Psoas muscle (tissue), 8 donors: ENCODE data around the gene GRB10. TPM values are rescaled to one million over a fixed set of nuclear protein-coding genes. Genes with fewer than 3 reads are reported as not detected.

Experiments used
- ATAC-seq, 4 donors: fragments of 200-7000 bp; cut with Tn5 transposase; one replicate each; pipeline ENCODE4 v1.9.1; 2020; ENCODE audit warnings: moderate library complexity in 3 of 4, mild to moderate bottlenecking in 2 of 4
- DNase-seq, 2 donors: peaks; one replicate each; pipeline ENCODE4 v3.0.0-alpha.2; 2020
- H3K27ac ChIP-seq: fragments of 200-600 bp; one replicate; pipeline ENCODE4 v1.8.0; 2022
- H3K27me3 ChIP-seq, 3 donors: fragments of 200-600 bp in 1 of 3; one replicate each; pipeline versions ENCODE4 v1.6.1 to v1.8.0; 2013 to 2022; ENCODE audit warnings: low read length in 2 of 3, mild to moderate bottlenecking in 2 of 3, moderate library complexity in 1 of 3; ENCODE audit not compliant: insufficient read depth in 3 of 3
- H3K36me3 ChIP-seq, 2 donors: fragments of 200-600 bp in 1 of 2; one replicate each; pipeline versions ENCODE4 v1.6.1 to v1.8.0; 2013 to 2022; ENCODE audit warnings: low read depth in 1 of 2, mild to moderate bottlenecking in 1 of 2, moderate library complexity in 1 of 2; ENCODE audit not compliant: insufficient read depth in 1 of 2
- H3K4me1 ChIP-seq: fragments of 200-600 bp; one replicate; pipeline ENCODE4 v1.8.0; 2022
- H3K4me3 ChIP-seq: fragments of 200-600 bp; one replicate; pipeline ENCODE4 v1.8.0; 2022; ENCODE audit warnings: mild to moderate bottlenecking
- H3K9me3 ChIP-seq: fragments of 200-600 bp; one replicate; pipeline ENCODE4 v1.8.0; 2022
- WGBS, 3 donors: extraction: QIAGEN DNeasy Blood & Tissue Kit; methylation state at CpG; one replicate each; pipeline versions ENCODE4 v1.1.6 to v1.1.7; 2013; 5-methylcytosine and 5-hydroxymethylcytosine counted together
- intact Hi-C, 2 donors: fragments of 100-400 bp; cut with DNase I; formaldehyde crosslinking; loops; one replicate each; pipeline versions ENCODE4 v1.11.0 to v1.14.2; 2022
- polyA plus RNA-seq, 3 donors: library from polyadenylated mRNA; stranded (reverse); fragments of 200-250 nt; gene quantifications; one replicate each; pipeline ENCODE4 v1.2.3, GENCODE V29; 2013
- total RNA-seq, 4 donors: library from RNA; stranded (reverse); fragmentation: NEBNext Ultra II Directional in 2 of 4; extraction: Animal tissue kit (Norgen Biotek cat#: 25700) in 2 of 4; gene quantifications; one replicate each; pipeline versions ENCODE4 v1.2.1 to v1.2.4, GENCODE V29; 2021 to 2023
- TF ChIP-seq, protein P1 (sequence below): fragments of 200-600 bp; IDR thresholded peaks from one replicate; pipeline ENCODE4 v1.8.0; 2022; ENCODE audit warnings: antibody characterized with exemption
- donor health status: healthy with polysubstance abuse.
- donor health status: DM: no; HTN: no; CAD: no; lungs with moderate emphysema.
- donor health status: Bipolar disorder and iron deficiency.
- donor health status: healthy.
- donor health status: DM: yes; HTN: yes; CAD: no.
- donor health status: DM: no; HTN: no; CAD: no.
- donor health status: DM: no; HTN: no; CAD: no.
- donor health status: DM: yes; HTN: yes; CAD: no.

Gene GRB10
- total and polyA plus RNA-seq, 7 donors: 25.8 to 72.7 (median 53.0) TPM

DNA sequence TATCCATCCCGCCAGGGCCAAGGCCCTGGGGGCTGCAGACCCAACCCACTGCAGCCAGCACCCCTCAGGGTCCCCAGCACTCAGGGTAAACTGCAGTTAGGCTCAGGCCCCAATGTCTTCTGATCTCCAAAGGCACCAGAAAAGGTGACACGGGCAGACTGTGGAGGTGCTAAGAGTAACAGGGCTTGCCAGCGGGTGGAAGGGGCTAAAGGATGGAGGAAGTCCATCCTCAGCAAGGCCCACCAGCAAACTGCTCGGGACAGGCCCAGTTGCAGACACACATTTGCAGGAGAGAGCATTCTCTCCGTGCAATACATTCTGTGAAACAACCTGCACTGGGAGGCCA lies 121.9 kb downstream of the GRB10 start:
- TF ChIP-seq, protein P1, sequence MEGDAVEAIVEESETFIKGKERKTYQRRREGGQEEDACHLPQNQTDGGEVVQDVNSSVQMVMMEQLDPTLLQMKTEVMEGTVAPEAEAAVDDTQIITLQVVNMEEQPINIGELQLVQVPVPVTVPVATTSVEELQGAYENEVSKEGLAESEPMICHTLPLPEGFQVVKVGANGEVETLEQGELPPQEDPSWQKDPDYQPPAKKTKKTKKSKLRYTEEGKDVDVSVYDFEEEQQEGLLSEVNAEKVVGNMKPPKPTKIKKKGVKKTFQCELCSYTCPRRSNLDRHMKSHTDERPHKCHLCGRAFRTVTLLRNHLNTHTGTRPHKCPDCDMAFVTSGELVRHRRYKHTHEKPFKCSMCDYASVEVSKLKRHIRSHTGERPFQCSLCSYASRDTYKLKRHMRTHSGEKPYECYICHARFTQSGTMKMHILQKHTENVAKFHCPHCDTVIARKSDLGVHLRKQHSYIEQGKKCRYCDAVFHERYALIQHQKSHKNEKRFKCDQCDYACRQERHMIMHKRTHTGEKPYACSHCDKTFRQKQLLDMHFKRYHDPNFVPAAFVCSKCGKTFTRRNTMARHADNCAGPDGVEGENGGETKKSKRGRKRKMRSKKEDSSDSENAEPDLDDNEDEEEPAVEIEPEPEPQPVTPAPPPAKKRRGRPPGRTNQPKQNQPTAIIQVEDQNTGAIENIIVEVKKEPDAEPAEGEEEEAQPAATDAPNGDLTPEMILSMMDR: no peak
- DNase-seq (no peak), ATAC-seq (no peak)
- Histone ChIP-seq H3K27ac (peak overlapping the region; percentile 91), H3K36me3 (no peaks in the 10 kb centered on the region), H3K27me3 (no peaks in the 10 kb centered on the region), H3K9me3 (no peaks in the 10 kb centered on the region), H3K4me3 (no peak overlapping the region), H3K4me1 (peaks cover 85% of the 10 kb centered on the region)
- intact Hi-C loops: no loop called here
- 92 to 97% (median 96%) methylated on average over 5 of the region's 5 CpGs for WGBS, 3 donors

DNA sequence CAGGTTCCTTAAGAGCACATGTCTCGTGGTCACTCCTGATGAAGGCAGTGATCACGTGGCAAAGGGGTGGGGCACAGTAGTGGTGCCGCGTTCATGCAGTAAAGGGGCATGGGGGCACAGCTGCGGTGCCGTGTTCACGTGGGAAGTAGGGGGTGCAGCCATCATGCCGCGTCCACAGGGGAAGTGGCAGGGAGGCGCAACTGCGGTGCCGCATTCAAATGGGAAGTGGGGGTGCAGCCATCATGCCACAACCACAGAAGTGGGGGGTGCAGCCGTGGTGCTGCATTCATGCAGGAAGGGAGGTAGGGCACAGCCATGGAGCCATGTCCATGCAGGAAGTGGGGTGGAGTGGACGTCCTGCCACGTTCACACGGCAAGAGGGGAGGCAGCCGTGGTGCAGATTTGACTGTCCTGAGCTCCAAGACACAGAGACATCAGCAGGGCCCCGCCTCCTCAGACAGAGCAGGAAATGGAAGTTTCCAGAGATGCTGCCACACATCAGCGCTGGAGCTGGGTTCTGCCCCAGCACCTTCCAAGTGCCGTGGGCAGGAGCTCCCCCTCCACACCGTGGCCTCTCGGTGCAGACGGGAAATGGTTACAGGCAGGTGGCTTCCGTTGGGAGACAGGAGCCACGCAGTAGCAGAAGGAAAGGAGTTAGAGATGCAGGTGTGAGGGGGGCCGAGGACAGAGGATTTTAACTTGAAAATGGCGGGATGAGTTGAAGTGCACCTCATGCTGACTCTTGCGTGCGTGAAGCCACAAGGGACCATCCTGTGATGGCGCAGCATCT lies 122.5 kb downstream of the GRB10 start:
- no peak for DNase-seq
- Histone ChIP-seq H3K4me1 (peaks cover 85% of the 10 kb centered on the region), H3K4me3 (no peak overlapping the region), H3K27ac (no peak overlapping the region), H3K9me3 (no peaks in the 10 kb centered on the region), H3K27me3 (no peaks in the 10 kb centered on the region), H3K36me3 (no peaks in the 10 kb centered on the region)
- intact Hi-C loops: no loop called here
- TF ChIP-seq, protein P1: no peak
- no peak for ATAC-seq
- 84 to 88% (median 87%) methylated on average over 30 of the region's 30 CpGs for WGBS, 3 donors

DNA sequence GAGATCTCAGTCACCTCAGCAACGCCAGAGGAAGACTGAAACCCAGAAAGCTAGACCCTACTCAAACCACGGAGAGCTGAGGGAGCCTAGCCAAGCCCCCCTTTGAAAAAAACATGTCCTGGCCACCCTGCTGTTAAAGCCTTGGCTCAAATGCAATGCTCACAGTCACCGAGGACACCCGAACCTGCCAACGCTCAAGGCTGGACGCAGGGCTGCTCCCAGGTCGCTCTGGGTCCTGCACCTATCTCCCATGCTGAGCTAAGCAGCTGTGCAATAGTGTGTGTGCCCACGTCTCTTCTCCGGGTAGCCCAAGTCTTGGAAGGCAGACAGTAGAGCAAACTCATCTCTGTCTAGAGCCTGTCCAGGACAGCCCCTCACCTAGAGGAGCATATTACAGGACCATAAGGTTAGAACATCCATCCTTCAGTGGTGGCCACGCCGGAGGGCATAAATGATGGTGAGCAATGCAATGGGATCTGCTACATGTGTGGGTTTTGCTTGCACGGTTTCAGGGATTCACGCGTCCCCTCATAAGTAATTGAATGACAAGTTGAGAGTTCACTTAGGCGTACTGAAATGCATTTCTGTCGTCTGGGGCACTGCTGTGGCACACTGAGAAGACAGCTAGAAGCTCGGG lies 123.2 kb downstream of the GRB10 start:
- WGBS, 3 donors: 65 to 71% (median 69%) methylated on average over 17 of the region's 17 CpGs

DNA sequence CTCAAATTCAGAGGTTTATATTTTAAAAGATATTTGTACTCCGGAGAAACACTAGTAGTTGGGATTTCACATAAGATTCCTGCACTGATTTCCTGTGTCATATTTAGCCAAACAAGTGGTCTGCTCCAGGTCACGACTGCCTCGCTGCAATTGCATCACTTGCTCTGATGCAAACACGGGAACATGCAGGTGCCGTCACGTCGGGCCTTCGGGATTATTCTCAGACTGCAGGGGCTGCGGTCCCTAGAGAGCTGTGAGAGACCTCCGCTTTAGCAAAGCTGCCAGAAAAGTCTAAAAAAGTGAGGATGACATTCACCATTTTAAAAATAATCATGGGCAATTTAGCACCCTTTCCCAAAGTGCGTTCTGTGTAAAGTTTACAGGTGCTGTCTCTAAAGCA lies 124.0 kb downstream of the GRB10 start:
- H3K27me3 ChIP-seq: no peaks in the 10 kb centered on the region
- no peaks in the 10 kb centered on the region for H3K9me3 ChIP-seq
- H3K4me1 ChIP-seq: peaks cover 85% of the 10 kb centered on the region
- ATAC-seq (peak in 1 of 4 donors; percentile 19), DNase-seq (peak in 1 of 2 donors; percentile 83)
- no peak overlapping the region for H3K4me3 ChIP-seq
- TF ChIP-seq, protein P1: no peak
- intact Hi-C loops: loop anchor here (5.0 to 10.0 kb wide), 2 partner anchors 136 to 156 kb away; no protein-coding TSS in a partner anchor
- H3K36me3 ChIP-seq: no peaks in the 10 kb centered on the region
- H3K27ac ChIP-seq: peak overlapping the region; percentile 96
- WGBS, 3 donors: 34 to 69% (median 49%) methylated on average over 11 of the region's 11 CpGs

More for the DNA sequence above, 123.2 kb downstream of the GRB10 start:
- DNase-seq (no peak), ATAC-seq (no peak)
- peak overlapping the region; percentile 96 for H3K27ac ChIP-seq
- intact Hi-C loops: loop anchor here (5.0 to 10.0 kb wide), 2 partner anchors 135 to 157 kb away; no protein-coding TSS in a partner anchor
- no peaks in the 10 kb centered on the region for H3K9me3 ChIP-seq
- H3K4me3 ChIP-seq: no peak overlapping the region
- TF ChIP-seq, protein P1: no peak
- no peaks in the 10 kb centered on the region for H3K36me3 ChIP-seq
- peaks cover 85% of the 10 kb centered on the region for H3K4me1 ChIP-seq
- no peaks in the 10 kb centered on the region for H3K27me3 ChIP-seq
